Mesendoderm (in vitro differentiated cells): Measurements from ENCODE around the gene TAC4.
A peak's percentile ranks its signal among the peaks of the same experiment; 100 is the strongest.

Experiments
- DNase-seq: peaks from one replicate; pipeline ENCODE4 v3.0.0; 2013
- H2AK5ac ChIP-seq: 2 replicates; pipeline ENCODE4 v1.6.1; 2013; ENCODE audit warnings: low read length, inconsistent platforms
- H2BK120ac ChIP-seq: 2 replicates; pipeline ENCODE4 v1.6.1; 2013; ENCODE audit warnings: low read depth, mild to moderate bottlenecking, low read length, moderate library complexity, mixed read lengths
- H2BK15ac ChIP-seq: replicated peaks from 2 replicates; pipeline ENCODE4 v1.6.1; 2013; ENCODE audit warnings: low read depth, mild to moderate bottlenecking, moderate library complexity
- H2BK5ac ChIP-seq: 2 replicates; pipeline ENCODE4 v1.6.1; 2013; ENCODE audit warnings: low read length, inconsistent platforms
- H3K18ac ChIP-seq: 2 replicates; pipeline ENCODE4 v1.6.1; 2013; ENCODE audit warnings: mild to moderate bottlenecking, low read length, mixed read lengths
- H3K23ac ChIP-seq: one replicate; pipeline ENCODE4 v1.6.1; 2013; ENCODE audit warnings: low read length
- H3K27ac ChIP-seq: 2 replicates; pipeline ENCODE4 v1.5.1; 2013; ENCODE audit warnings: low read depth, mild to moderate bottlenecking, inconsistent platforms, low read length, moderate library complexity
- H3K27me3 ChIP-seq: 2 replicates; pipeline ENCODE4 v1.6.1; 2013; ENCODE audit warnings: low read length, control low read depth, mild to moderate bottlenecking, inconsistent platforms; ENCODE audit not compliant: insufficient read depth, poor library complexity
- H3K36me3 ChIP-seq: 2 replicates; pipeline ENCODE4 v1.6.1; 2013; ENCODE audit warnings: low read length, inconsistent platforms; ENCODE audit not compliant: control insufficient read depth, insufficient read depth
- H3K4ac ChIP-seq: one replicate; pipeline ENCODE4 v1.6.1; 2013; ENCODE audit warnings: low read depth, mild to moderate bottlenecking, low read length, moderate library complexity
- H3K4me1 ChIP-seq: 2 replicates; pipeline ENCODE4 v1.6.1; 2013; ENCODE audit warnings: low read depth, low read length, inconsistent platforms; ENCODE audit not compliant: control insufficient read depth
- H3K4me2 ChIP-seq: 2 replicates; pipeline ENCODE4 v1.6.1; 2013; ENCODE audit warnings: low read length
- H3K4me3 ChIP-seq: 2 replicates; pipeline ENCODE4 v1.5.1; 2013; ENCODE audit warnings: mild to moderate bottlenecking, low read length
- H3K56ac ChIP-seq: one replicate; pipeline ENCODE4 v1.6.1; 2013; ENCODE audit warnings: low read length
- H3K79me1 ChIP-seq: 2 replicates; pipeline ENCODE4 v1.6.1; 2013; ENCODE audit warnings: low read length, inconsistent platforms
- H3K79me2 ChIP-seq: 2 replicates; pipeline ENCODE4 v1.6.1; 2013; ENCODE audit warnings: mild to moderate bottlenecking, low read length; ENCODE audit not compliant: control insufficient read depth, insufficient read depth
- H3K9ac ChIP-seq: 2 replicates; pipeline ENCODE4 v1.6.1; 2013; ENCODE audit warnings: low read length, inconsistent platforms
- H4K5ac ChIP-seq: one replicate; pipeline ENCODE4 v1.6.1; 2013; ENCODE audit warnings: low read length
- H4K8ac ChIP-seq: one replicate; pipeline ENCODE4 v1.6.1; 2013; ENCODE audit warnings: low read depth, mild to moderate bottlenecking, control low read depth, low read length, moderate library complexity
- WGBS: extraction: QIAGEN DNeasy Blood & Tissue Kit; methylation state at CpG from one replicate; pipeline ENCODE4 v1.1.7; 2013; ENCODE audit warnings: low lambda C conversion rate, missing lambda C conversion rate; ENCODE audit not compliant: insufficient coverage; ENCODE audit errors: extremely low coverage; 5-methylcytosine and 5-hydroxymethylcytosine counted together

TAC4 gene

DNA sequence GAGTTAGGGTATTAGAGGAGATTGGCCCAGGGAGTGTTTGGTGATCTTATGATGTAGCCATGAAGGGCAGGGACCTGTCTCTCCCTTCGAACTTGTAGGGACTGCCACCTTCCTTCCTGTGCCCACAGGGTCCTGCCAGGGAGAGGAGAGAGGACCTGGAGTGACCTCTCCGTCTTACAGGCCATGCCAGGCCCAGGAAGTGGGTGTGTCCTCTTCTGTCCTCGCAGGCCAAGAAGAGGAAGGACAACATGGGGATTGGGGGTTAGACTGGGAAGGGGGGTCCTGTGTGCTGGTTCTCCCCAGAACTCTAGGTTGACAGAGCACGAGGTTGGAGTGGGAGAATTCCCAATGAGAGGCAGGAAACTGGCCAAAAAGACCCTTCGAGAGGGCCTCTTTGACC, 43.4 kb upstream of the TAC4 start:
- no peak overlapping the region for H3K23ac ChIP-seq
- H3K4ac ChIP-seq, result no peak overlapping the region
- H2BK5ac ChIP-seq, result no peak overlapping the region
- peaks cover 8% of the 10 kb centered on the region for H3K27me3 ChIP-seq
- DNase-seq, result no peak
- H2BK15ac ChIP-seq, result no peak overlapping the region
- H3K4me1 ChIP-seq, result peaks cover 4% of the 10 kb centered on the region
- H3K9ac ChIP-seq, result no peak overlapping the region
- H3K36me3 ChIP-seq, result no peaks in the 10 kb centered on the region
- H3K4me3 ChIP-seq, result no peak overlapping the region
- H3K79me1 ChIP-seq, result no peaks in the 10 kb centered on the region
- no peak overlapping the region for H3K18ac ChIP-seq
- no CpG with 5 or more reads among the region's 5 CpGs for WGBS
- peak overlapping the region; percentile 67 for H3K56ac ChIP-seq
- H2AK5ac ChIP-seq, result no peak overlapping the region
- H3K79me2 ChIP-seq, result no peaks in the 10 kb centered on the region
- no peak overlapping the region for H4K8ac ChIP-seq
- H3K4me2 ChIP-seq, result no peak overlapping the region
- no peak overlapping the region for H4K5ac ChIP-seq
- no peak overlapping the region for H3K27ac ChIP-seq
- H2BK120ac ChIP-seq, result no peak overlapping the region

DNA sequence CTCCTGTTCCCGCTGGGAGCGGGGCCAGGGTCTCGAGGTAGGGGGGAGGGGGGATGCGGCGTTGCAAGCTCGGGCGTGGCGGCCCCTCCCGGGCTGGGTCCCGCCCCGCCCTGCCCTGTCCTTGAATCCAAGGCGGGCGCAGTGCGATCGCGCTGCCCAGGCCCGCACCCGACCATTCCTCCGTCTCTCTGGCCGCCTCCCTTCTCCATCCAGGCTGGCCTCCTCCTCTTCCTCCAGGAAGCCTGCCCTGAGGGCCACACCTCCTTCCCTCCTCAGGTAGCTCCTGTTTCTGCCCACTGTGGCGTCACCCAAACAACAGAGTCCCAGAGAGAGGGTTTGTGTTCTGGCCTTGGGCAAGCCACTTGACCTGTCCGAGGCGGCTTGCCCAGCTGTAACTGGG, 43.0 kb upstream of the TAC4 start:
- no peak overlapping the region for H3K9ac ChIP-seq
- no peak overlapping the region for H2BK15ac ChIP-seq
- H3K79me1 ChIP-seq, result no peaks in the 10 kb centered on the region
- no peaks in the 10 kb centered on the region for H3K79me2 ChIP-seq
- H2BK120ac ChIP-seq, result no peak overlapping the region
- H3K4me3 ChIP-seq, result no peak overlapping the region
- H2AK5ac ChIP-seq, result no peak overlapping the region
- no CpG with 5 or more reads among the region's 23 CpGs for WGBS
- H3K4me2 ChIP-seq, result peak overlapping the region; percentile 29
- no peak overlapping the region for H3K4ac ChIP-seq
- peaks cover 4% of the 10 kb centered on the region for H3K4me1 ChIP-seq
- DNase-seq, result no peak
- H3K23ac ChIP-seq, result no peak overlapping the region
- peak overlapping the region; percentile 67 for H3K56ac ChIP-seq
- peaks cover 8% of the 10 kb centered on the region for H3K27me3 ChIP-seq
- H4K8ac ChIP-seq, result no peak overlapping the region
- H3K18ac ChIP-seq, result no peak overlapping the region
- H4K5ac ChIP-seq, result no peak overlapping the region
- no peaks in the 10 kb centered on the region for H3K36me3 ChIP-seq
- H2BK5ac ChIP-seq, result no peak overlapping the region
- H3K27ac ChIP-seq, result no peak overlapping the region

DNA sequence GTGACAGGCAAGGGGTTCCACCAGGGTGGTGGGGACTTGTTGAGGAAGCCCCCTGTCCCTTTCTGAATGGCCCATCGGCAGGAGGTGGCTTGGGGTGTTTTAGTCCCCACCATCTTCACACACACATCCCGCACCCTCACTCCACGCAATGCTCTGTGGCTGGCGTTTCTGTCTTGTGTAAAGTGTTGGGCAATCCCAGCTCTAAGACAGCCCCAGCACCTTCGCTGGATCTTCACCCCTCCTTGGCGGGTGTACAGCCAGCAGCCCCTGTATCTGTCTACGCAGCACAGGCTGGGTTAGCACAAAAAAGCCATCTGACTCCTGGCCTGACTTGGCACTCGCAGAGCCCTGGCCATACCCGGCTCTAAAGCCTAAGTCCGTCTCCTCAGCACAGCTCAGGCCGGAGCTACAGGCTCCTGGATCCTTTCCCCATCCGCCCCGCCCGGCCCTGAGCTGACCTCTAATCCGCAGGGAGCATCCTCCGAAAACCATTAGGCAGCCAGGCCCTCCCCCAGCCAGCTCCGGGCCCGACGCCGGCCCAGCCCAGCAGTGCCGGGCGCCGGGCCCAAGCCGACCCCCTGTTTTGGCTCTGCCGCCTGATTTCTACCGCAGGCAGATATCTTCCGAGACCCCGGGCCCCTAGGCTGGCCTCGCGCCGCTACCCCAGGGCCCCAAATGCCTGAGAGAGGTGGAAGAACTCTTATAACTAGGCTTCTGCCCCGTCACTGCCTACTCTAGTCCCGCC, 42.4 kb upstream of the TAC4 start:
- peaks cover 8% of the 10 kb centered on the region for H3K27me3 ChIP-seq
- H3K79me1 ChIP-seq, result no peaks in the 10 kb centered on the region
- DNase-seq, result peak; percentile 47
- no CpG with 5 or more reads among the region's 33 CpGs for WGBS
- H2BK15ac ChIP-seq, result no peak overlapping the region
- H3K56ac ChIP-seq, result peak overlapping the region; percentile 67
- H3K4me3 ChIP-seq, result no peak overlapping the region
- peak overlapping the region; percentile 10 for H3K4me2 ChIP-seq
- no peak overlapping the region for H2AK5ac ChIP-seq
- H3K18ac ChIP-seq, result no peak overlapping the region
- no peak overlapping the region for H3K23ac ChIP-seq
- H2BK5ac ChIP-seq, result no peak overlapping the region
- no peak overlapping the region for H2BK120ac ChIP-seq
- no peak overlapping the region for H3K27ac ChIP-seq
- H4K5ac ChIP-seq, result no peak overlapping the region
- H3K9ac ChIP-seq, result no peak overlapping the region
- no peaks in the 10 kb centered on the region for H3K79me2 ChIP-seq
- no peaks in the 10 kb centered on the region for H3K36me3 ChIP-seq
- H3K4ac ChIP-seq, result no peak overlapping the region
- H4K8ac ChIP-seq, result no peak overlapping the region
- peaks cover 4% of the 10 kb centered on the region for H3K4me1 ChIP-seq

DNA sequence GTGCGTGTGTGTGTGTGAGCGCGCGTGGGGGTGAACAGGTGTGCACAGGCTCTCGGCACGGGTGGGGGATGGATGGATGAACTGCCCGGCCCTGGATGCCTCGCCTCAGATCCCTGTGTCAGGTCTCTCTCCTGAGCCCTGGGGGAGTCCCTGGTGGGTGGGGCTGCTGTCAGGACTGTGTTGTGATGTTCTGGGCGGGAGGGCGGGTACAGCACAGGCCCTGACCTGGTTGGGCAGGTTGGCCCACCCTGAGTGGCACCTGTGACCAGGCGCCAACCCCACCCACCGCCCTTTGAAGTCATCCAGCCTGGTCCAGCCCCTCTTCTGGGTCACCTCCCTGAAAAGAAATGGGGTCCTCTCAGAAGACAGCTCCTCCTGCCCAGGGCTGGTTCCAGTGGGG, 41.6 kb upstream of the TAC4 start:
- no peak for DNase-seq
- H3K4me3 ChIP-seq, result no peak overlapping the region
- no CpG with 5 or more reads among the region's 12 CpGs for WGBS

DNA sequence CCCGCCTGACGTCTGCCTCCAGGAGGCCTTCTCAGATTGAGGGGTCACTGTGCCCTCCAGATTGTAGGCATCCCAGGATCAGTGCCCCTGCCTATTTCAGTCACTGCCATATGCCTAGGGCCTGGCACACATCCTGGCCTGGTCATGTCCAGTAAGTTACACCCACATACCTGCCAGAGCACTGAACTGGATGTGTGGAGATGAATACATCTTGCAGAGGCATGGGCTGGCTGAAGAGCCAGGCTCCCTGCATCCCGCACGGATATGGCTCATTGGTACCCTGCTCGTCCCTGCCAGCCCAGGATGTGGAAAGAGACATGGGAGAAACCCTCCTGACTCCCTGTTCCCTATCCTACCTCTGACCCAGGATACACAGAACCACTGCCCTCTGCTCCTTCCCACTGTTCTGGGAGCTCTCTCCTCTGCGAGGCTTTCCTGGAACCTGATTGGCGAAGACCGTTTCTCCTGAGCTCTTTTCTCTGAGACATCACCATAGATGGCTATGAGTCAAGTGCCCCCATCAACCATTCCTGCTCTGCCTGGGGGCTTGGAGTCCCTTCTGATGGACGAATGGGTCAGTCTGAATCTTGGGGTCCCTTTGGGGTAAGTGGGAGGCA, 40.0 kb upstream of the TAC4 start:
- no peak overlapping the region for H3K4ac ChIP-seq
- H2BK120ac ChIP-seq, result no peak overlapping the region
- no peaks in the 10 kb centered on the region for H3K79me2 ChIP-seq
- H3K36me3 ChIP-seq, result no peaks in the 10 kb centered on the region
- H3K79me1 ChIP-seq, result no peaks in the 10 kb centered on the region
- no peak overlapping the region for H4K5ac ChIP-seq
- H2BK15ac ChIP-seq, result no peak overlapping the region
- peaks cover 7% of the 10 kb centered on the region for H3K4me1 ChIP-seq
- H3K27ac ChIP-seq, result no peak overlapping the region
- H3K27me3 ChIP-seq, result peaks cover 2% of the 10 kb centered on the region
- no CpG with 5 or more reads among the region's 9 CpGs for WGBS
- H2BK5ac ChIP-seq, result peak overlapping the region; percentile 23
- peak overlapping the region; percentile 25 for H3K56ac ChIP-seq
- H3K4me3 ChIP-seq, result no peak overlapping the region
- H3K23ac ChIP-seq, result no peak overlapping the region
- peak overlapping the region; percentile 25 for H2AK5ac ChIP-seq
- H3K18ac ChIP-seq, result no peak overlapping the region
- no peak overlapping the region for H3K9ac ChIP-seq
- no peak for DNase-seq
- no peak overlapping the region for H4K8ac ChIP-seq
- H3K4me2 ChIP-seq, result no peak overlapping the region

More for the DNA sequence above, 41.6 kb upstream of the TAC4 start:
- H3K9ac ChIP-seq, result no peak overlapping the region
- H3K23ac ChIP-seq, result no peak overlapping the region
- no peak overlapping the region for H2BK5ac ChIP-seq
- no peaks in the 10 kb centered on the region for H3K36me3 ChIP-seq
- H3K4ac ChIP-seq, result no peak overlapping the region
- H2AK5ac ChIP-seq, result no peak overlapping the region
- H3K79me1 ChIP-seq, result no peaks in the 10 kb centered on the region
- peaks cover 4% of the 10 kb centered on the region for H3K4me1 ChIP-seq
- H4K8ac ChIP-seq, result no peak overlapping the region
- no peak overlapping the region for H3K4me2 ChIP-seq
- H2BK120ac ChIP-seq, result no peak overlapping the region
- no peak overlapping the region for H4K5ac ChIP-seq
- no peak overlapping the region for H3K18ac ChIP-seq
- no peak overlapping the region for H2BK15ac ChIP-seq
- no peak overlapping the region for H3K27ac ChIP-seq
- H3K56ac ChIP-seq, result no peak overlapping the region
- peaks cover 8% of the 10 kb centered on the region for H3K27me3 ChIP-seq
- H3K79me2 ChIP-seq, result no peaks in the 10 kb centered on the region
